IMR-90 (cell line): Measurements from ENCODE around the gene CACNB2. TPM values are rescaled to one million over a fixed set of nuclear protein-coding genes. Genes with fewer than 3 reads are reported as not detected.
A peak's percentile ranks its signal among the peaks of the same experiment; 100 is the strongest.

Source experiments
- ATAC-seq: fragments of 200-7000 bp; cut with Tn5 transposase; 2 replicates; pipeline ENCODE4 v1.9.1; 2020; ENCODE audit warnings: low read depth, mild to moderate bottlenecking, moderate library complexity
- BruUV-seq: library from RNA; stranded (reverse); fragments of 400-500 nt; replicated peaks from 2 replicates; lab custom pipeline; 2021; lab: Mats Ljungman, UMichigan
- CTCF ChIA-PET: fragments of 300-600 bp; formaldehyde crosslinking; extraction: SDS; loops from one replicate; lab custom pipeline; 2021; ENCODE audit warnings: antibody characterized with exemption; lab: Yijun Ruan, JAX
- POLR2A ChIA-PET: fragments of 300-600 bp; sonication (Branson Sonifier 250); formaldehyde crosslinking; loops from one replicate; lab custom pipeline; 2022; ENCODE audit warnings: antibody characterized with exemption; ENCODE audit not compliant: unreplicated experiment; lab: Charles Lee
- DNase-seq: peaks from one replicate; pipeline ENCODE4 v3.0.0; 2013
- H2AFZ ChIP-seq: replicated peaks from 2 replicates; pipeline ENCODE3; 2013; ENCODE audit warnings: low read length, mild to moderate bottlenecking; ENCODE audit not compliant: poor library complexity
- H2AK5ac ChIP-seq: 2 replicates; pipeline ENCODE4 v1.6.1; 2013; ENCODE audit warnings: low read depth, low read length, inconsistent platforms
- H2AK9ac ChIP-seq: replicated peaks from 2 replicates; pipeline ENCODE3; 2013; ENCODE audit warnings: mild to moderate bottlenecking, low read depth, low read length, moderate library complexity; ENCODE audit not compliant: poor library complexity
- H2BK120ac ChIP-seq: 2 replicates; pipeline ENCODE4 v1.6.1; 2013; ENCODE audit warnings: low read depth, low read length, inconsistent platforms
- H2BK15ac ChIP-seq: 3 replicates; pipeline ENCODE4 v1.6.1; 2013; ENCODE audit warnings: low read depth, low read length, inconsistent platforms
- H2BK20ac ChIP-seq: 2 replicates; pipeline ENCODE4 v1.6.1; 2013; ENCODE audit warnings: low read depth, mild to moderate bottlenecking, inconsistent platforms, low read length, moderate library complexity
- H2BK5ac ChIP-seq: 2 replicates; pipeline ENCODE4 v1.6.1; 2013; ENCODE audit warnings: mild to moderate bottlenecking, low read depth, low read length, inconsistent platforms; ENCODE audit not compliant: poor library complexity, severe bottlenecking
- H3K14ac ChIP-seq: replicated peaks from 2 replicates; pipeline ENCODE4 v1.6.1; 2013; ENCODE audit warnings: low read depth, low read length, inconsistent platforms
- H3K18ac ChIP-seq: 2 replicates; pipeline ENCODE4 v1.6.1; 2013; ENCODE audit warnings: low read depth, low read length, control low read depth
- H3K23ac ChIP-seq: 2 replicates; pipeline ENCODE4 v1.6.1; 2013; ENCODE audit warnings: low read depth, low read length, inconsistent platforms
- H3K27ac ChIP-seq: 2 replicates; pipeline ENCODE4 v1.5.1; 2013; ENCODE audit warnings: mild to moderate bottlenecking, control low read depth, low read length; ENCODE audit not compliant: insufficient read depth
- H3K27me3 ChIP-seq: 2 replicates; pipeline ENCODE4 v1.6.1; 2013; ENCODE audit warnings: low read length; ENCODE audit not compliant: control insufficient read depth, insufficient read depth
- H3K36me3 ChIP-seq: 2 replicates; pipeline ENCODE4 v1.6.1; 2013; ENCODE audit warnings: low read length, mixed read lengths; ENCODE audit not compliant: control insufficient read depth, insufficient read depth
- H3K4ac ChIP-seq: 2 replicates; pipeline ENCODE4 v1.6.1; 2013; ENCODE audit warnings: low read depth, low read length, inconsistent platforms
- H3K4me1 ChIP-seq: 2 replicates; pipeline ENCODE4 v1.6.1; 2013; ENCODE audit warnings: low read length, mixed read lengths; ENCODE audit not compliant: control insufficient read depth, insufficient read depth
- H3K4me2 ChIP-seq: 2 replicates; pipeline ENCODE4 v1.6.1; 2013; ENCODE audit warnings: low read depth, mild to moderate bottlenecking, control low read depth, low read length, moderate library complexity
- H3K4me3 ChIP-seq: 2 replicates; pipeline ENCODE4 v1.5.1; 2013; ENCODE audit warnings: low read depth, mild to moderate bottlenecking, control low read depth, low read length, moderate library complexity; ENCODE audit not compliant: insufficient read depth
- H3K56ac ChIP-seq: 2 replicates; pipeline ENCODE4 v1.6.1; 2013; ENCODE audit warnings: low read length, inconsistent platforms; ENCODE audit not compliant: insufficient read depth; ENCODE audit errors: extremely low read depth
- H3K79me1 ChIP-seq, 2 experiments: 2 replicates each; pipeline ENCODE4 v1.6.1; 2013; ENCODE audit warnings: low read length in 2 of 2, inconsistent platforms in 1 of 2, low read depth in 1 of 2
- H3K9ac ChIP-seq: 2 replicates; pipeline ENCODE4 v1.6.1; 2013; ENCODE audit warnings: low read depth, low read length, control low read depth
- H3K9me1 ChIP-seq: 2 replicates; pipeline ENCODE4 v1.6.1; 2013; ENCODE audit warnings: low read length, inconsistent platforms; ENCODE audit not compliant: insufficient read depth
- H3K9me3 ChIP-seq: 2 replicates; pipeline ENCODE4 v1.6.1; 2013; ENCODE audit warnings: low read length; ENCODE audit not compliant: control insufficient read depth, insufficient read depth
- H4K20me1 ChIP-seq: 2 replicates; pipeline ENCODE4 v1.6.1; 2013; ENCODE audit warnings: low read length, inconsistent platforms; ENCODE audit not compliant: insufficient read depth
- H4K5ac ChIP-seq: 2 replicates; pipeline ENCODE4 v1.6.1; 2013; ENCODE audit warnings: mild to moderate bottlenecking, low read depth, low read length, control low read depth
- H4K8ac ChIP-seq, 2 experiments: 2 replicates each; pipeline ENCODE4 v1.6.1; 2013; ENCODE audit warnings: low read depth in 2 of 2, low read length in 2 of 2, control low read depth in 1 of 2, inconsistent platforms in 1 of 2
- H4K91ac ChIP-seq: 2 replicates; pipeline ENCODE4 v1.6.1; 2013; ENCODE audit warnings: low read depth, low read length, inconsistent platforms; ENCODE audit not compliant: insufficient read depth
- CHD1 ChIP-seq: IDR thresholded peaks from 2 replicates; pipeline ENCODE4 v1.6.1; 2012; ENCODE audit warnings: low read depth, low read length, improper control_type of control experiment
- MAFK ChIP-seq: IDR thresholded peaks from 2 replicates; pipeline ENCODE4 v1.6.1; 2012; ENCODE audit warnings: low read depth, low read length, improper control_type of control experiment
- MAZ ChIP-seq: IDR thresholded peaks from 2 replicates; pipeline ENCODE4 v1.6.1; 2012; ENCODE audit warnings: low read depth, mild to moderate bottlenecking, low read length, improper control_type of control experiment, moderate library complexity, borderline replicate concordance
- MXI1 ChIP-seq: IDR thresholded peaks from 2 replicates; pipeline ENCODE4 v1.6.1; 2012; ENCODE audit warnings: low read depth, mild to moderate bottlenecking, low read length, moderate library complexity, borderline replicate concordance
- NFE2L2 ChIP-seq: fragments of 150-350 bp; IDR thresholded peaks from 2 replicates; pipeline ENCODE4 v1.6.1; 2016; ENCODE audit warnings: low read depth, mild to moderate bottlenecking, low read length
- POLR2A ChIP-seq: IDR thresholded peaks from 2 replicates; pipeline ENCODE4 v1.6.1; 2012; ENCODE audit warnings: mild to moderate bottlenecking, low read depth, low read length
- RCOR1 ChIP-seq: IDR thresholded peaks from 2 replicates; pipeline ENCODE4 v1.6.1; 2012; ENCODE audit warnings: mild to moderate bottlenecking, low read length, improper control_type of control experiment; ENCODE audit not compliant: insufficient replicate concordance
- SMC3 ChIP-seq: fragments of 150-350 bp; IDR thresholded peaks from 2 replicates; pipeline ENCODE4 v1.6.1; 2016; ENCODE audit warnings: low read depth, mild to moderate bottlenecking, antibody characterized with exemption, low read length, moderate library complexity
- WGBS, 2 experiments: methylation state at CpG; one replicate each; pipeline versions ENCODE4 v1.1.5 to v1.1.7; 2013; ENCODE audit warnings: missing lambda C conversion rate in 2 of 2; ENCODE audit not compliant: insufficient read length in 1 of 2; ENCODE audit errors: extremely low coverage in 2 of 2; 5-methylcytosine and 5-hydroxymethylcytosine counted together
- dilution Hi-C: fragments of 300-500 bp; cut with HindIII; formaldehyde crosslinking; loops from one replicate; pipeline ENCODE4 v1.14.3; 2018; ENCODE audit warnings: low sequenced_read_pairs; ENCODE audit not compliant: unreplicated experiment
- in situ Hi-C: fragments of 300-500 bp; cut with MboI; formaldehyde crosslinking; loops from 3 replicates; pipeline ENCODE4 v1.14.3; 2019; ENCODE audit warnings: low sequenced_read_pairs, inconsistent platforms, mixed read lengths
- intact Hi-C: fragments of 100-400 bp; cut with micrococcal nuclease; formaldehyde crosslinking; loops from 2 replicates; pipeline ENCODE4 v1.10.0; 2022
- polyA plus RNA-seq, 3 experiments: library from polyadenylated mRNA; depleted of rRNA; stranded (reverse); fragments of >200 nt; gene quantifications; 2 replicates each; pipeline ENCODE4 v1.2.3, GENCODE V29; 2012; ENCODE audit warnings: low replicate concordance in 1 of 3
- total RNA-seq: library from RNA; depleted of rRNA; stranded (reverse); fragments of >200 nt; gene quantifications from 2 replicates; pipeline ENCODE4 v1.2.3, GENCODE V29; 2012
- TF ChIP-seq, protein P1 (sequence below): conservative IDR thresholded peaks from 2 replicates; pipeline ENCODE4 v1.5.1; 2012; ENCODE audit warnings: mild to moderate bottlenecking, low read depth, low read length, improper control_type of control experiment

The CACNB2 gene
- total and polyA plus RNA-seq, 2 of the 4 experiments (the other 2 are of a cell fraction), result 0.36 TPM

DNA sequence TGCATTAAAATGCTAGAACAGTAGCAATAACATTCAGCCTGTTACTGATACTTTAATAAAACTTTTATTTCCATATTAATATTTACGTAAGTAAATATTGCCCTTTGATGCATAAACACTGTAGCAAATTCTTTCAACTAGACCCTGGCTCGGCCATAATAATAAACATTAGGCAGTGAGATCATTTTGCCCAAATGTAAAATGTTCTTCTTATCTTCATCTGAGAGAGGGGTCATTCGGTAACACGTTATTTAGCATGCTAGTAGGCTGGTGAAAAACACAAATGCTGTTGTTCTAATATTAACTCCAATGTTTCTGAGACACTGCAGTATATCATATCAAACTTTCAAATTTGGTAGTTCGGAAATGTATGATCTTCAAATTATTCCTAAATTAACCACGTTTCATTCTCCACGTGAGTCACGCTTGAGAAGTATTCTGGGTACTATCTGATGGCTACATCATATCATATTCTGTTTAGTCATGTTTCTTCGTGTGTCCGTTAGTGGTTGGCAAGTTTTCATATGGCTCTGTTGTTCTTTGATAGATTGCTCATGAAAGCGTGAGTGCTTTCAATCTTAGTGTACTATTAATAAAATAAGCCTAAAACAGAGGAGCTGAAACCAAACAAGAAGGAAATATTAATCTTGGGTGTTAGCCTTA, 365.4 kb downstream of the CACNB2 start (continued):
- 0 out of 2 replicates have a peak, but pooled peaks have one; percentile 42 for TF ChIP-seq MXI1

DNA sequence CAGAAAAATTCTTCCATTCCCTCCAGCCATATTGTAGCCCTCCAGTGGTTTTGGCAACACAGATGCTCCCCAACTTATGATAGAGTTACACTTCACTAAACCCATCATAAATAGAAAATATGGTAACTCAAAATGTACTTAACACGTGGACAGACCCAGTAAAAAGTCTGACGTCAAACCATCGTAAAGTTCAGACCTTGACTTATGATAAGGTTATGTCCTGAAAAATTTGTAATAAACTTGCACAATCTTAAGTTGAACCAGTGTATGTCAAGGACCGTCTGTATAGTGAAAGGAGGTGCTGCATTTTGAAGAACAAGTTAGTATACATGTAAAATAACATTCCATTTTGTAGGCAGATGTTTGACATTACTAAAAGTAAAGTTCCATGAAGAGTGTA, 368.4 kb downstream of the CACNB2 start:
- POLR2A ChIA-PET, result no interaction called here

More for the DNA sequence above, 368.4 kb downstream of the CACNB2 start:
- DNase-seq (no peak), ATAC-seq (no peak)
- Histone ChIP-seq H3K4me1 (no peaks in the 10 kb centered on the region), H2BK15ac (no peak overlapping the region), H3K4me2 (no peak overlapping the region), H2BK120ac (no peak overlapping the region), H3K9me1 (no peaks in the 10 kb centered on the region), H3K27me3 (no peaks in the 10 kb centered on the region), H4K5ac (no peak overlapping the region), H3K9me3 (no peaks in the 10 kb centered on the region), H3K14ac (no peak overlapping the region), H3K36me3 (no peaks in the 10 kb centered on the region), H3K9ac (no peak overlapping the region), H3K27ac (no peak overlapping the region), H3K4ac (no peak overlapping the region), H3K4me3 (no peak overlapping the region), H4K91ac (no peak overlapping the region), H3K79me1 (no peaks in the 10 kb centered on the region), H2BK5ac (no peak overlapping the region), H2BK20ac (no peak overlapping the region), H3K18ac (no peak overlapping the region), H3K23ac (no peak overlapping the region), H4K20me1 (no peaks in the 10 kb centered on the region), H2AFZ (no peak overlapping the region), H4K8ac (no peak overlapping the region), H2AK9ac (no peak overlapping the region), H3K56ac (no peak overlapping the region), H2AK5ac (no peak overlapping the region)
- TF ChIP-seq NFE2L2 (no peak), MAZ (no peak), POLR2A (no peak), MAFK (no peak), RCOR1 (no peak), CHD1 (no peak), SMC3 (no peak)
- TF ChIP-seq, protein P1, sequence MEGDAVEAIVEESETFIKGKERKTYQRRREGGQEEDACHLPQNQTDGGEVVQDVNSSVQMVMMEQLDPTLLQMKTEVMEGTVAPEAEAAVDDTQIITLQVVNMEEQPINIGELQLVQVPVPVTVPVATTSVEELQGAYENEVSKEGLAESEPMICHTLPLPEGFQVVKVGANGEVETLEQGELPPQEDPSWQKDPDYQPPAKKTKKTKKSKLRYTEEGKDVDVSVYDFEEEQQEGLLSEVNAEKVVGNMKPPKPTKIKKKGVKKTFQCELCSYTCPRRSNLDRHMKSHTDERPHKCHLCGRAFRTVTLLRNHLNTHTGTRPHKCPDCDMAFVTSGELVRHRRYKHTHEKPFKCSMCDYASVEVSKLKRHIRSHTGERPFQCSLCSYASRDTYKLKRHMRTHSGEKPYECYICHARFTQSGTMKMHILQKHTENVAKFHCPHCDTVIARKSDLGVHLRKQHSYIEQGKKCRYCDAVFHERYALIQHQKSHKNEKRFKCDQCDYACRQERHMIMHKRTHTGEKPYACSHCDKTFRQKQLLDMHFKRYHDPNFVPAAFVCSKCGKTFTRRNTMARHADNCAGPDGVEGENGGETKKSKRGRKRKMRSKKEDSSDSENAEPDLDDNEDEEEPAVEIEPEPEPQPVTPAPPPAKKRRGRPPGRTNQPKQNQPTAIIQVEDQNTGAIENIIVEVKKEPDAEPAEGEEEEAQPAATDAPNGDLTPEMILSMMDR, result no peak
- intact Hi-C loops (no loop called here), dilution Hi-C loops (no loop called here), in situ Hi-C loops (no loop called here)
- BruUV-seq, result no TSS peak
- no CpG with 5 or more reads among the region's 4 CpGs for WGBS, 2 experiments
- CTCF ChIA-PET, result no interaction called here
